Stomach smooth muscle (tissue), 2 donors: ENCODE results near the gene ZNF606.

Source experiments
- H3K27ac ChIP-seq: one replicate; pipeline ENCODE4 v1.7.0; 2013; ENCODE audit warnings: mild to moderate bottlenecking, low read length, inconsistent platforms
- H3K27me3 ChIP-seq, 2 donors: one replicate each; pipeline ENCODE4 v1.7.0; 2013; ENCODE audit warnings: low read length in 2 of 2; ENCODE audit not compliant: insufficient read depth in 2 of 2, control insufficient read depth in 1 of 2
- H3K36me3 ChIP-seq, 2 donors: one replicate each; pipeline ENCODE4 v1.7.0; 2013; ENCODE audit warnings: low read length in 2 of 2; ENCODE audit not compliant: control insufficient read depth in 2 of 2, insufficient read depth in 2 of 2
- H3K4me1 ChIP-seq: one replicate; pipeline ENCODE4 v1.7.0; 2013; ENCODE audit warnings: low read length; ENCODE audit not compliant: control insufficient read depth, insufficient read depth
- H3K4me3 ChIP-seq, 2 donors: one replicate each; pipeline ENCODE4 v1.7.0; 2013; ENCODE audit warnings: low read length in 2 of 2
- H3K9ac ChIP-seq, 2 donors: one replicate each; pipeline ENCODE4 v1.7.0; 2013; ENCODE audit warnings: low read length in 2 of 2, mild to moderate bottlenecking in 1 of 2
- H3K9me3 ChIP-seq, 2 donors: one replicate each; pipeline ENCODE4 v1.7.0; 2013; ENCODE audit warnings: low read length in 2 of 2; ENCODE audit not compliant: control insufficient read depth in 2 of 2
- donor health status: healthy.
- donor health status: Pancreatic carcinoma.

ZNF606 gene

DNA sequence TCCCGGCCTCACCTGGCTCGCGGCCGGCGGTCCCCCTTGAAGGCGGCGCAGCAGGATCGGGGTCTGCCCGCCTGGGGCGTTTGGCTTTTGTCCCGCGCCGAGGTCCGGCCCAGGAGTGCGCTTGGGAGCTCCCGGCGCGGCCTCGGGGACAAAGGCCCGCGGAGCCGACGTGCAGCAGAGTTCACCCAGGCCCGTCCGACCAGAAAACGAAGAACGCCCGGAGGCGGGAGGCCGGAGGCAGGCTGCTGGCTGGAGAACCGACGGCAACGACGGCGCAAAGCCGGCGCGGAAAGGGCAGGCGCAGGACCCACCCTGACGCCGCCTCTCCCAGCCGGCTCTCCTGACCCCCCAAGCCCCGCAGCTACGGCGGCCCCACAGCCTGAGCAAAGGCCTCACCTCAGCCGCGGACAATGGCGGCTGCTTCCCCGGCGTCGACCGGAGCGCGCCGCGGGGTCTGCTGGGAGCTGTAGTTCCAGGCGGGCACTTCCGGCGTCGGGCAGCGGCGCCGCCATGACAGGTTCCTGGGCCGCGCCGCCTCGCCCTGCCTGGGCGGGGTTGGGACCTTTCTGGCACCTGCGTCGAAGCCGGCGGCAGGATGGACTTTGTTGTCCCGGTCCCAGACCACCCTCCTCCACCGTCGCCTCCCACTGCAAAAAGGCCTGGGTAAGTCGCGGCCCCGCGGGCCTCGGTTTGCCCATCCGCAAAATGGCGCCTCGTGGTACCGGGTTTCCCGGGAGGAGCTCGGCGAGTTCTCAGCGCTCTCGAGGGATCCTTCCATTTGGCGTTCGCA, at the start of gene ZNF606:
TSS of gene ZNF606 (minus strand) at position 437 of the 790 bp plus-strand sequence. CDS start 1,501 bp downstream, outside the sequence.
- Histone ChIP-seq H3K4me1 (peaks cover 24% of the 10 kb centered on the region), H3K9ac (peak within 1 kb of the TSS; percentile 81 to 95), H3K27me3 (no peaks in the 10 kb centered on the region), H3K4me3 (peak within 1 kb of the TSS; percentile 91 to 94), H3K9me3 (peaks cover 23 to 29% of the 10 kb centered on the region in 2 donors), H3K36me3 (peaks cover 48 to 51% of the 10 kb centered on the region in 2 donors), H3K27ac (peak within 1 kb of the TSS; percentile 71)

GRCh38 chr19:58052256-58052655, 49.6 kb upstream of the ZNF606 start:
- no peak overlapping the region for H3K4me3 ChIP-seq
- H3K9me3 ChIP-seq: peaks cover 3 to 32% of the 10 kb centered on the region in 2 donors
- no peaks in the 10 kb centered on the region for H3K36me3 ChIP-seq
- H3K27ac ChIP-seq: no peak overlapping the region
- no peaks in the 10 kb centered on the region for H3K27me3 ChIP-seq
- no peak overlapping the region for H3K9ac ChIP-seq
- peaks cover 5% of the 10 kb centered on the region for H3K4me1 ChIP-seq

GRCh38 chr19:58047672-58048071, 45.1 kb upstream of the ZNF606 start:
- Histone ChIP-seq H3K9ac (no peak overlapping the region), H3K9me3 (peaks cover 3 to 56% of the 10 kb centered on the region in 2 donors), H3K36me3 (no peaks in the 10 kb centered on the region), H3K4me3 (no peak overlapping the region), H3K4me1 (no peaks in the 10 kb centered on the region), H3K27me3 (peaks cover 0 to 2% of the 10 kb centered on the region in 2 donors), H3K27ac (no peak overlapping the region)

- Histone ChIP-seq H3K4me3 (no peak overlapping the region), H3K4me1 (no peaks in the 10 kb centered on the region), H3K36me3 (no peaks in the 10 kb centered on the region), H3K27ac (no peak overlapping the region), H3K9ac (no peak overlapping the region), H3K27me3 (peaks cover 0 to 2% of the 10 kb centered on the region in 2 donors), H3K9me3 (peaks cover 3 to 59% of the 10 kb centered on the region in 2 donors)
These were observed 44.2 kb upstream of the ZNF606 start for GRCh38 chr19:58046856-58047255.

- Histone ChIP-seq H3K4me3 (no peak overlapping the region), H3K27ac (no peak overlapping the region), H3K4me1 (no peaks in the 10 kb centered on the region), H3K9me3 (peaks cover 3 to 63% of the 10 kb centered on the region in 2 donors), H3K36me3 (no peaks in the 10 kb centered on the region), H3K9ac (no peak overlapping the region), H3K27me3 (peaks cover 0 to 2% of the 10 kb centered on the region in 2 donors)
These were observed 42.9 kb upstream of the ZNF606 start for GRCh38 chr19:58045411-58046050.

DNA sequence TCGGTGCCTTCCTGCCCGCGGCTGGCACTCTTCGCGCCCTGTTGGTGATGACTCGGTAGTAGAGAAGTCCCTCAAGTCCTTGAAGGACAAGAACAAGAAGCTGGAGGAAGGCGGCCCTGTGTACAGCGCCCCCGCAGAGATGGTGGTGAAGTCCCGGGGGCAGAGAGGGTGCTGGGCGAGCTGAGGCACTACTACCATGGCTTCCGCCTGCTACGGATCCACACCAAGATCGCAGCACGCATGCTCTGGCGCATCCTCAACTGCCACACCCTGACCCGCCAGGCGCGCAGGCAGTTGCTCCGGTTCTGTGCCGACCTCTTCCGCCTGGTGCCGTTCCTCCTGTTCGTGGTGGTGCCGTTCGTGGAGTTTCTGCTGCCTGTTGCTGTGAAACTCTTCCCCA, 42.3 kb upstream of the ZNF606 start:
- no peak overlapping the region for H3K9ac ChIP-seq
- H3K27me3 ChIP-seq: peaks cover 0 to 2% of the 10 kb centered on the region in 2 donors
- H3K27ac ChIP-seq: no peak overlapping the region
- H3K36me3 ChIP-seq: no peaks in the 10 kb centered on the region
- no peaks in the 10 kb centered on the region for H3K4me1 ChIP-seq
- H3K9me3 ChIP-seq: peaks cover 3 to 62% of the 10 kb centered on the region in 2 donors
- no peak overlapping the region for H3K4me3 ChIP-seq

GRCh38 chr19:58044391-58044790, 41.8 kb upstream of the ZNF606 start:
- H3K4me1 ChIP-seq: no peaks in the 10 kb centered on the region
- peaks cover 0 to 2% of the 10 kb centered on the region in 2 donors for H3K27me3 ChIP-seq
- H3K4me3 ChIP-seq: no peak overlapping the region
- H3K9ac ChIP-seq: no peak overlapping the region
- no peak overlapping the region for H3K27ac ChIP-seq
- peaks cover 3 to 58% of the 10 kb centered on the region in 2 donors for H3K9me3 ChIP-seq
- no peaks in the 10 kb centered on the region for H3K36me3 ChIP-seq

DNA sequence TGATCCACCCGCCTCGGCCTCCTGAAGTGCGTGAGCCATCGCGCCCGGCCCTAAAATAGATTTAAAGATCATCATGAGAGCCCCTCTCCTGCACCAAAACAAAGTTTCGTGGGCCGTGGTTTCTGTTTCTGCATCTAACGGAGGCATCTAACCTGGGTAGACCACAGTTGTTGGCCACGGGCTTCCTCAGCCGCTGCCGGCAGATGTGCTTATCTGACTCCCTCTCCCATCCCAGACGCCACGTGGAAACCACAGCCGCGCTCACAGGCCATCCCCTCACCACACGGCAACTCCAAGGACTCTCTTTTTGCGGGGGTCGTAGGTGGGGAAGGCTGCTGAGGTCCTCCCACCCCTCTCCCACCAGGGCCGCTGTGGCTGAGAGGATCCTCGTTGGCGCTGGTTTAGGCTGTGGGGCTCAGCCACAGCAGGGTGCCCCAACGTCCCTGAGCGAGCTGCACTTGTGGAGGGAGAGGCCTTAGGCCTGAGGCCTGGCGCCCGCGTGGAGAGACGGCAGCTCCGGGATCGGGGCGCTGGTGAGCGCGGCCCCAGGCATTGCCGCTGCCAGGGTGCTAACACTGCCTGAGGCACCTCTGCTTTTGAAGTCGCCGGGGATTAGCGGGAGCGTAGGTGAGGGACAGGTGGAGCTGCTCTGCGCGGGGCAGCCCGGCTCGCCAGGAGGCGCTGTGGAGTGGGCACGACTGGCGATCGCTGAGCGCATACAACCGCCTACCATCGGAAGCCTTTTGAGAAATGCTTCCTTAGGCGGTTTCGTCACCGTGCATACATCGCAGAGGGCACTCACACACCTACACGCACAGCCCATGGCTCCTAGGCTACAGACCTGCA, 40.1 kb upstream of the ZNF606 start:
- H3K4me1 ChIP-seq: no peaks in the 10 kb centered on the region
- H3K27ac ChIP-seq: no peak overlapping the region
- no peak overlapping the region for H3K4me3 ChIP-seq
- H3K9me3 ChIP-seq: peaks cover 0 to 45% of the 10 kb centered on the region in 2 donors
- H3K36me3 ChIP-seq: no peaks in the 10 kb centered on the region
- H3K9ac ChIP-seq: no peak overlapping the region
- peaks cover 0 to 4% of the 10 kb centered on the region in 2 donors for H3K27me3 ChIP-seq

DNA sequence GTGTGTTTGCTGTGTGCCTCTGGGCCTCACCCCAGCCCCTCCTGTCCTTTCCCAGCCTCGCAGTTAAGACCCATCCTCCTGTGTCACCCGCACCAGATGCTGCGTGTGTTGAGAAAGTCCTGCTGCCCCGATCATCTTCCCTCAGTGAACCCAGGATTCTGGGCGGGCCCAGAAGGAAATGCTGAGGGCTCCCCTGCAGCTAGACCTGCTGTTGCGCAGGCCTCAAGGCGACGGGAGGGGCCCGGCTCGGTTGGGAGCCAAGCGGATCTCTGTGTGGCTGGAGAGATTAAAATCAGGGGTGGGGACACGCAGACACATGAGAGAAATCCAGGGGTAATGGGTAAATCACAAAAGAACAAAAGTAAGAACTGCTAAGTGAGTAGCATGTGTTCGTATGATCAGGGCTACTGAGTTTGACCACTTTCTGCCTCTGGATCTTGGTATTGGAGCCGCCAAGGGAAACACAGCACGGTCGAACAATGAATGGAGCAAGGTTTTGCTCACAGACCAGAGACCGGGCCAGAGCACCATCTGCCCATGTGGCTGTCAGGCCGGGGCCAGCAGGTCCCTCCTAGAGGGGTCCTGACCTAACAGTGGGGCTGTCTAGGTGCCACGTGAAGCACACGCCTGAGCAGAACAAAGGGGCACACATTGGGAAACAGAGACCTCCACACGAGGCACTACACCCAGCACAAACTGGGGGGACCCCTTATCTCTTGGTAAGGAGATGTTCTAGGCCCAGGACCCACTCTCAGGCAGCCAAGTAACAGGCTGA, 38.3 kb upstream of the ZNF606 start:
- Histone ChIP-seq H3K36me3 (no peaks in the 10 kb centered on the region), H3K9me3 (peaks cover 0 to 32% of the 10 kb centered on the region in 2 donors), H3K9ac (no peak overlapping the region), H3K4me3 (no peak overlapping the region), H3K27ac (no peak overlapping the region), H3K4me1 (no peaks in the 10 kb centered on the region), H3K27me3 (peaks cover 0 to 4% of the 10 kb centered on the region in 2 donors)

GRCh38 chr19:58038688-58039204, 36.1 kb upstream of the ZNF606 start:
- H3K9me3 ChIP-seq: peaks cover 0 to 20% of the 10 kb centered on the region in 2 donors
- peaks cover 5 to 7% of the 10 kb centered on the region in 2 donors for H3K27me3 ChIP-seq
- no peaks in the 10 kb centered on the region for H3K36me3 ChIP-seq
- no peak overlapping the region for H3K4me3 ChIP-seq
- no peak overlapping the region for H3K27ac ChIP-seq
- peaks cover 2% of the 10 kb centered on the region for H3K4me1 ChIP-seq
- H3K9ac ChIP-seq: no peak overlapping the region
